Thoracic aorta (tissue), 2 donors: ENCODE measurements around the gene ATP6V0B. TPM values are rescaled to one million over a fixed set of nuclear protein-coding genes. Genes with fewer than 3 reads are reported as not detected.

Source experiments
- ATAC-seq: fragments of 150-250 bp; one replicate; pipeline ENCODE4 v1.8.0; 2017; ENCODE audit warnings: low read depth; ENCODE audit not compliant: insufficient number of reproducible peaks, low FRiP score
- DNase-seq: peaks from one replicate; pipeline ENCODE4 v3.0.0-alpha.2; 2020; ENCODE audit warnings: low spot score
- H3K27ac ChIP-seq, 2 donors: fragments of 200-600 bp; sonication (generic); 1 replicate in 1 of 2; 2 replicates in 1 of 2; pipeline ENCODE4 v1.5.1; 2016; ENCODE audit warnings: mild to moderate bottlenecking in 2 of 2, moderate library complexity in 2 of 2
- H3K27me3 ChIP-seq: fragments of 200-600 bp; sonication (generic); replicated peaks from 2 replicates; pipeline ENCODE4 v1.6.0; 2016; ENCODE audit warnings: mild to moderate bottlenecking; ENCODE audit not compliant: insufficient read depth
- H3K36me3 ChIP-seq: fragments of 200-600 bp; sonication (generic); one replicate; pipeline ENCODE4 v1.5.1; 2016
- H3K4me1 ChIP-seq, 2 donors: fragments of 200-600 bp; sonication (generic); 1 replicate in 1 of 2; 2 replicates in 1 of 2; pipeline versions ENCODE4 v1.5.1 to v1.6.0; 2016; ENCODE audit warnings: low read depth in 2 of 2, mild to moderate bottlenecking in 1 of 2; ENCODE audit not compliant: control insufficient read depth in 1 of 2
- H3K4me3 ChIP-seq: fragments of 200-600 bp; sonication (generic); 2 replicates; pipeline ENCODE4 v1.5.1; 2016; ENCODE audit warnings: mild to moderate bottlenecking
- H3K9me3 ChIP-seq: fragments of 200-600 bp; sonication (generic); 2 replicates; pipeline ENCODE4 v1.5.1; 2016
- total RNA-seq, 2 donors: library from RNA; depleted of rRNA; stranded (reverse); fragments of >200 nt; gene quantifications; one replicate each; pipeline versions ENCODE4 v1.1.0 to v1.2.3, GENCODE V29; 2016
- TF ChIP-seq, protein P1 (sequence below): fragments of 200-600 bp; sonication (generic); IDR thresholded peaks from one replicate; pipeline ENCODE4 v1.5.1; 2019; ENCODE audit warnings: antibody characterized with exemption

Gene ATP6V0B
- total RNA-seq, 2 donors from 2014 or later: 72.3 to 136 TPM

DNA sequence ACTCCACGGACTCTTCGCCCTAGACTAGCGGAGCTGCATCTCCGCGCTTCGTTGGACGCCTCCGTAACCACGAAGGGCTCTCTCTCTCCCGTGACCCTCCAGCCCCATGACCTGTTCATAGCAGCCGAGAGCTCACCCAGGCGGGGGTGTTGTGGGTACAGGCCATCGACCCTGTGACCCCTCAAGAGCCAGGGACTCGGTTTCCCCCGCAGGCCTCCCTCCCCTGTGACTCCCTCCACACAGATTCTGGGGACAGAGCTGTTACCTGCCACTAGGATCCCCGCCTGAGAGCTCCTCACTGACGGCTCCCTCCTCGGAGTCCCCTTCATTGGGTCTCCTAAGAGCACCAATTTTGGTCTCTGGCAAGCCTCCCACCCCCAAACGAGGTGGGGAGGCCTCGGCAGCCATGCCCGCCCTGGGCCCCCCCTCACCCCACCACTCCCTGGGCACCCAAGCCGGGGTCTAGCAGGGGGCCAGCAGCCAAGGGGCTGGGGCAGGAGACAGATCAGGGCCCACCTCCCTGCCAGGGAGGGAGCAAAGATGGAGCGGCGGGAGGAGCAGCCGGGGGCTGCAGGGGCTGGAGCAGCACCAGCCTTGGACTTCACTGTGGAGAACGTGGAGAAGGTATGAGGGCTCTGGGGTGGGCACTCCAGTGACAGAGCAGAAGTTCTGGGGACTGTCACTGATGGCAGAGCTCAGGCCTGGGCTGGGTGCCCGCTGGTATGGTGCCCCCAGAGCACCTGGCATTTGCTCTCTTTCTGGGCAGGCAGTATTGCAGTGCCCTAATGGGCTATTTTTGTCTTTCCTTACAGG is 27.5 kb upstream of the ATP6V0B start:
- Histone ChIP-seq H3K27ac (peak overlapping the region; percentile 93 to 98), H3K27me3 (no peaks in the 10 kb centered on the region), H3K9me3 (no peaks in the 10 kb centered on the region), H3K4me1 (peaks cover 21 to 39% of the 10 kb centered on the region in 2 donors), H3K4me3 (peak overlapping the region; percentile 89), H3K36me3 (peaks cover 7% of the 10 kb centered on the region)
- TF ChIP-seq, protein P1, sequence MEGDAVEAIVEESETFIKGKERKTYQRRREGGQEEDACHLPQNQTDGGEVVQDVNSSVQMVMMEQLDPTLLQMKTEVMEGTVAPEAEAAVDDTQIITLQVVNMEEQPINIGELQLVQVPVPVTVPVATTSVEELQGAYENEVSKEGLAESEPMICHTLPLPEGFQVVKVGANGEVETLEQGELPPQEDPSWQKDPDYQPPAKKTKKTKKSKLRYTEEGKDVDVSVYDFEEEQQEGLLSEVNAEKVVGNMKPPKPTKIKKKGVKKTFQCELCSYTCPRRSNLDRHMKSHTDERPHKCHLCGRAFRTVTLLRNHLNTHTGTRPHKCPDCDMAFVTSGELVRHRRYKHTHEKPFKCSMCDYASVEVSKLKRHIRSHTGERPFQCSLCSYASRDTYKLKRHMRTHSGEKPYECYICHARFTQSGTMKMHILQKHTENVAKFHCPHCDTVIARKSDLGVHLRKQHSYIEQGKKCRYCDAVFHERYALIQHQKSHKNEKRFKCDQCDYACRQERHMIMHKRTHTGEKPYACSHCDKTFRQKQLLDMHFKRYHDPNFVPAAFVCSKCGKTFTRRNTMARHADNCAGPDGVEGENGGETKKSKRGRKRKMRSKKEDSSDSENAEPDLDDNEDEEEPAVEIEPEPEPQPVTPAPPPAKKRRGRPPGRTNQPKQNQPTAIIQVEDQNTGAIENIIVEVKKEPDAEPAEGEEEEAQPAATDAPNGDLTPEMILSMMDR: no peak
- DNase-seq (no peak), ATAC-seq (no peak)

DNA sequence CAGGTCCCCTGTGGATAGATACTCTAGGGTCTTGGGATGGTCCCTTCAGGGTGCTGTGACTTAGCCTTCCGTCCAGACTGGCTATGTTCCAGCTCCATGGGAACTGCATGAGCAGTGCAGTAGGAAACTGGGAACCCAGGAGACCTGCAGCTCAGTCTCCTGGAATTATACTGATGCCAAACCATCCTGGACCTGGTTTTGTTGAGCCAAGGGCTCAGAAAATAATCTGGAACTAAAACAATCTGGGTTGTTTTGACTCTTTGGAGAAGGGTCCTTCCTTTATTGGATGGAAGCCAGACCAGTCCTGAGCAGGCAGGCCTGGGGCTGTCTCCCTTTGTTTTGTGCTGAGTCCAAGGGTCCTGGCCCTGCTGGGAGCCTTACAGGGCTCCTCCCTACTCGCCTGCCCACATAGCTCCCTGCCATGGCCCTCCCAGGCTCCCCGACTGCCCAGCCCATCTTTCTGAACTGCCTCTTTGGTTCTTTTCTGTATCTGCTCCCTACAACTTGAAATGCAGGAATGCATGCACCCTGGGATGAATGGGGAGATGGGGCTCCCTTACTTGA is 26.8 kb upstream of the ATP6V0B start:
- H3K27ac ChIP-seq: no peak overlapping the region
- no peaks in the 10 kb centered on the region for H3K9me3 ChIP-seq
- H3K36me3 ChIP-seq: peaks cover 7% of the 10 kb centered on the region
- no peaks in the 10 kb centered on the region for H3K27me3 ChIP-seq
- peaks cover 21 to 39% of the 10 kb centered on the region in 2 donors for H3K4me1 ChIP-seq
- no peak for DNase-seq
- TF ChIP-seq, protein P1: no peak
- peak overlapping the region; percentile 89 for H3K4me3 ChIP-seq
- ATAC-seq: no peak

DNA sequence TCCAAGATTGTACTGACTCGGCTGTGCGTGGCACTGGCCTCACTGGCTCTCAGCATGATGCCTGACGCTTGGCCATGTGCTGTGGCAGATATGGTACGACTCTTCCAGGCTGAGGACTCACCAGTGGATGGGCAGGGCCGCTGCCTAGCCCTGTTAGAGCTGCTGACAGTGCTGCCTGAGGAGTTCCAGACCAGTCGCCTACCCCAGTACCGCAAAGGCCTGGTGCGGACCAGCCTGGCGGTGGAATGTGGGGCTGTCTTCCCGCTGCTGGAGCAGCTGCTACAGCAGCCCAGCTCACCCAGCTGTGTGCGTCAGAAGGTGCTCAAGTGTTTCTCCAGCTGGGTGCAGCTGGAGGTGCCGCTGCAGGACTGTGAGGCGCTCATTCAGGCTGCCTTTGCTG is 25.1 kb upstream of the ATP6V0B start:
- DNase-seq (no peak), ATAC-seq (no peak)
- H3K4me1 ChIP-seq: peaks cover 21 to 35% of the 10 kb centered on the region in 2 donors
- H3K27ac ChIP-seq: no peak overlapping the region
- no peaks in the 10 kb centered on the region for H3K27me3 ChIP-seq
- H3K9me3 ChIP-seq: no peaks in the 10 kb centered on the region
- H3K36me3 ChIP-seq: peaks cover 7% of the 10 kb centered on the region
- TF ChIP-seq, protein P1: no peak
- no peak overlapping the region for H3K4me3 ChIP-seq

DNA sequence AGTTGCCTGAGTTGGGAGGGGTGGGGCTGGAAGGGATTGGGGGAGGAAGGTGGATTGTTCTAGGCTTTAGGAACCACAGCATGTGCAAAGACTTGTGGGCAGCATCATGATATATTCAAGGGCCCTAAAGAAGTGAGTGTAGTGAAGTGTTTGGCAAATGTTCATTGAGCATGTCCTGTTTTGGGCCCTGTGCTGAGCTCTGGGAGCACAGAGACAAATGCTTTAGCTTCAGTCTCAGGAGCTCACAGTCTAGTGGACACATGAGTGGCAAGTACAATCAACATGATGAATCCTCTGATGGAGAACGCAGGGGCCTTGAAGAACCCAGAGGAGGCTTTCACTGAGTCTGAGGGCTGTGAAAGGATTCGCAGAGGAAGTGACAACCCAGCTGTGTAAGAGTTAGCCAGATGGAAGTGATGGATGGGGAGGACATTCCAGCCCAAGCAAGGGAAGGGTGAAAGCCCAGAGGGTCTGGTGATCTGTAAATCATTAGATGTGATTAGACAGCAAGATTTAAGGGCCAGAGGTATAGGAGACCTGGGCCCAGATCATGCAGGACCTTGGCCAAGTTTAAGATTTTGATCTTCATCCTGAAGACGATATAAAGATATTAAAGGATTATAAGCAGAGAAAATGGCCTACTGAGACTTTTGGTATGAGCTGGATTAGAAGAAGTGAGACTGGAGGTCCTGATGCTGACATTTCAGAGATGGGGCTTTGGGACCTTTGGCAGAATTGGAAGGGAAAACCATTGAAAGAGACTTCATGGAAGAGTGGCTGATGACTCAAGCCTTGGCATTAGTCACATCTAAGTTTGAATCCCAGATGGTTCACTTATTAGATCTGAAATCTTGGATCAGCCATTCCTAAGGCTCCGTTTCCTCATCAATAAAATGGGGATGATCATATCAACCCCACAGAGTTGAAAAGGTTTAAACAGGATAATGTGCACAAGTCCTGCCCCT is 23.5 kb upstream of the ATP6V0B start:
- ATAC-seq: no peak
- no peak for DNase-seq
- Histone ChIP-seq H3K27ac (no peak overlapping the region), H3K36me3 (peaks cover 7% of the 10 kb centered on the region), H3K4me1 (peaks cover 16 to 19% of the 10 kb centered on the region in 2 donors), H3K27me3 (no peaks in the 10 kb centered on the region), H3K4me3 (no peak overlapping the region), H3K9me3 (no peaks in the 10 kb centered on the region)
- TF ChIP-seq, protein P1: no peak
